ENCODE measurements around the gene MAGI2.

The MAGI2 gene

DNA sequence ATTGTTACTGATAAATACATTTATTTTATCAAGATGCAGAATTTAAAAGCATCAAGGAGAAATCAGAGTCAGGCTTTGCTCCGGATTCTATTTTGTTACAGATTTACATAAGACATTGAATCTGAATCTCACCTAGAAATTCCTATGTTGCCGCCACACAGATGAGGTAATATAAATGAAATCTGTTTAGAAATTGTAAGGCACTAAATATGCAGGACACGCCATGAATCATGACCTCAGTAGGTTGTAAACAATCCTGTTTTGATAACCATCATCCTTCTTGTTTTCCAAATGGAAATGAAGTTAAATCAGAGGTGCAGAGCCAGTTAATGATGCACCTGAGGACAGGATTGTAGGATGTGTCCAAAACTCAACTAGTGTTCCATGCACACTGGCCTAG lies 778.0 kb downstream of the MAGI2 start:
- no peak for DNase-seq (ENCODE audit: extremely low spot score)
- CTCF ChIA-PET = no interaction called here
- TF ChIP-seq, protein P1, sequence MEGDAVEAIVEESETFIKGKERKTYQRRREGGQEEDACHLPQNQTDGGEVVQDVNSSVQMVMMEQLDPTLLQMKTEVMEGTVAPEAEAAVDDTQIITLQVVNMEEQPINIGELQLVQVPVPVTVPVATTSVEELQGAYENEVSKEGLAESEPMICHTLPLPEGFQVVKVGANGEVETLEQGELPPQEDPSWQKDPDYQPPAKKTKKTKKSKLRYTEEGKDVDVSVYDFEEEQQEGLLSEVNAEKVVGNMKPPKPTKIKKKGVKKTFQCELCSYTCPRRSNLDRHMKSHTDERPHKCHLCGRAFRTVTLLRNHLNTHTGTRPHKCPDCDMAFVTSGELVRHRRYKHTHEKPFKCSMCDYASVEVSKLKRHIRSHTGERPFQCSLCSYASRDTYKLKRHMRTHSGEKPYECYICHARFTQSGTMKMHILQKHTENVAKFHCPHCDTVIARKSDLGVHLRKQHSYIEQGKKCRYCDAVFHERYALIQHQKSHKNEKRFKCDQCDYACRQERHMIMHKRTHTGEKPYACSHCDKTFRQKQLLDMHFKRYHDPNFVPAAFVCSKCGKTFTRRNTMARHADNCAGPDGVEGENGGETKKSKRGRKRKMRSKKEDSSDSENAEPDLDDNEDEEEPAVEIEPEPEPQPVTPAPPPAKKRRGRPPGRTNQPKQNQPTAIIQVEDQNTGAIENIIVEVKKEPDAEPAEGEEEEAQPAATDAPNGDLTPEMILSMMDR (IDR thresholded peaks at IDR 0.05; ENCODE audit: control extremely low read depth, extremely low read depth, low read depth, missing control alignments) = no peak
- POLR2A ChIA-PET = no interaction called here

DNA sequence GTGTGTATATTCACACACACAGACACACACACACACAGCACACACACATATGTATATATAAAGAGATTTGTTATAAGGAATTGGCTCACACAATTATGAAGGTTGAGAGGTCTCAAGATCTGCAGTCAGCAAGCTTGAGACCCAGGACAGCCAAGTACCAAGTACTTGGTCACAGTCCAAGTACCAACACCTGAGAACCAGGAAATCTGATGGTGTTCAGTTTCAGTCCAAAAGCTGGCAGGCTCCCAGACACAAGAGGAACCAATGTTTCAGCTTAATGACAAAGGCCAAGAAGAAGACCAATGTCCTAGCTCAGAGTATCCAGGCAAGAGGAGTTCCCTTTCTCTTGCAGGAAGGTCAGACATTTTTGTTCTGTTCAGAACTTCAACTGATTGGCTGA lies 780.2 kb downstream of the MAGI2 start:
- POLR2A ChIA-PET = no interaction called here
- TF ChIP-seq, protein P1 (IDR thresholded peaks at IDR 0.05; ENCODE audit: control extremely low read depth, extremely low read depth, low read depth, missing control alignments) = no peak
- no peak for DNase-seq (ENCODE audit: extremely low spot score)
- CTCF ChIA-PET = no interaction called here

DNA sequence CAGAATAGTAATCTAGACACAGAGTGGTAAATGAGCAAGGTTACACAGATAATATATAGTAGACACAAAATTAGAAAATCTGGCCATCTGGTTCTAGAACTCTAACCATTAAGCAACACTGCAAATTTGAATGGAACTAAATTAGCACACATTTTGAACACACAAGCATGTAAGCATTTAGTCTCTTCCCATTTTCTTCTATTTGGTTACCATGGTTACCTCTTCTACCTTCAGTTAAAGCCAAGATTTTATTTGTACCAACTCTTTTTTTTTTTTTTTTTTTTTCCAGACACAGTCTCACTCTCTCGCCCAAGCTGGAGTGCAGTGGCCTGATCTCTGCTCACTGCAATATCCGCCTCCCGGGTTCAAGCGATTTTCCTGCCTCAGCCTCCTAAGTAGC lies 790.5 kb downstream of the MAGI2 start:
- ChIA-PET CTCF (no interaction called here), POLR2A (interaction anchor here (0.5 to 0.6 kb wide), 2 partner anchors 382 to 921 kb away, joined by 3 to 4 read pairs; no protein-coding TSS in a partner anchor)
- TF ChIP-seq, protein P1 (IDR thresholded peaks at IDR 0.05; ENCODE audit: control extremely low read depth, extremely low read depth, low read depth, missing control alignments) = no peak
- DNase-seq (ENCODE audit: extremely low spot score) = no peak

DNA sequence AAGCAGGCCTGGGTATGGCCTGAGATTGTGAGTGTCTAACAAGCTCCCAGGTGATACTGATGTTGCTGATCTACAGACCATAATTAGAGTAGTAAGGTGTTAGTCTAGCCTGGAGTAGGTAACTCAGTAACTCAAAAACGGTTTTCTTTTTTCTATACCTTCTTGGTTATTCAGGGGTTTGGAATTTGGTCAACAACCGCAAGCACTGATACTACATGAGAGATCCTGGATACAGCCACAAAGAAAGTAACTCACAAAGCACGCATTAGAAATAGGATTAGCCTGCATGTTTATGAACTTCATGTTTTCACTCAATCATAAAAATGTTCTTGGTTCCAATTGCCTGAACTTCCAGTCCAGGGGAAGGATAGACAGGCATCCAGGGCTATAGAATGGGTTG lies 803.5 kb downstream of the MAGI2 start:
- no peak for DNase-seq (ENCODE audit: extremely low spot score)
- POLR2A ChIA-PET = no interaction called here
- CTCF ChIA-PET = no interaction called here
- TF ChIP-seq, protein P1 (IDR thresholded peaks at IDR 0.05; ENCODE audit: control extremely low read depth, extremely low read depth, low read depth, missing control alignments) = no peak

DNA sequence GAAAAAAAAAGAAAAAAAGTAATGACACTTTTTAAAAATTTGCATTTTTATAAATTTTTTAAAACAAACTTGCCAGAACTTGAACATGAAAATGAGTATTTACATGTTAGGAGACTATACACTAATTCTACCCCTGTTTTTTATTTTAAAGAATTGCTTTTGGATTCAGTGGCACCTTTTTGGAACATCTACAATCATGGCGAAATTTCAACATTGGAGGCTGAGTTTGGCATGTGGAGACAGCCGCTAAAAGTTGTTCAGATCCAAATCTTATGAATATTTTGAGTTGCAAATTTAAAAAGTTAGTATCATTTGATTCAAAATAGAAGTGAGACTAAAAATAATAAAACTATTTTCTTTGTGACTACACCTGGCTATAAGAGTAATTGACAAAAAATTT lies 804.2 kb downstream of the MAGI2 start:
- TF ChIP-seq, protein P1 (IDR thresholded peaks at IDR 0.05; ENCODE audit: control extremely low read depth, extremely low read depth, low read depth, missing control alignments) = no peak

DNA sequence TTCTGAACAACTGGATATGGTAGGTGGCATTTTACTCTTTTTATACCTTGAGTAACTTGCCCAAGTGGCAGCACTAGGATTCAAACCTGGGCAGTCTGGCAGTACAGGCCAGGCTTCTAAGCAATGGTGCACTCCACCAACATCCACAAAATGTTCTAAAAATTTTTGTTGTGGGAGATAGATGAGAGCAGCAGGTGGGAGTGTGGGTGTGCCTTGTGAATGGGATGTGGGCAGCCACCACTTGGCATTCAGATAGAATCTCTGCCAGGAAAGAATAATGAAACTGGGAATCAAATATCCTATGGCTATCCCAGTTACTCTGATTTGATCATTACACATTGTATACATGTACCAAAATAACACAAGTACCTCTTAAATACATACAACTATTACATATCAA lies 810.7 kb downstream of the MAGI2 start:
- ChIA-PET POLR2A (no interaction called here), CTCF (no interaction called here)
- DNase-seq (ENCODE audit: extremely low spot score) = no peak
- TF ChIP-seq, protein P1 (IDR thresholded peaks at IDR 0.05; ENCODE audit: control extremely low read depth, extremely low read depth, low read depth, missing control alignments) = no peak

More for the DNA sequence above, 804.2 kb downstream of the MAGI2 start:
- DNase-seq (ENCODE audit: extremely low spot score) = no peak
- POLR2A ChIA-PET = no interaction called here
- CTCF ChIA-PET = no interaction called here

DNA sequence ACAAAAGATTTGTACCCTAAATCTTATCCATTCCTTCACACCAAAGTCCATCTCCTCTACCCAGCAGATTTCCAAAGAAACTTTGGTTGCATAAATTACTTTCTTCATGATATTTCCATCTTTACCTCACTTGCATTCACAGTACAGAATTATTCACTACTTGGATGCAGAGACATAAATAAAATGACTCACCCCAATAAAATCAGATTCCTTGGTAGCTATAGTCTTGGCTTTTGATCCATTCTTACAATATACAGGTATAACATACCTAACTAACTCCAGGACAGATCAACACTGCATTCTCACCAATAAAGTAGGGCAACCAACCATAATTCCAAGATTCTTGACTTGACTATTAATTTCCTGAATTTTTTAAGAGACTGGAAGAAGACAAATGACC lies 815.1 kb downstream of the MAGI2 start:
- POLR2A ChIA-PET = no interaction called here
- TF ChIP-seq, protein P1 (IDR thresholded peaks at IDR 0.05; ENCODE audit: control extremely low read depth, extremely low read depth, low read depth, missing control alignments) = no peak
- no peak for DNase-seq (ENCODE audit: extremely low spot score)
- CTCF ChIA-PET = no interaction called here
